B cell (primary cell): Measurements from ENCODE around the gene LCN15.

Experiments
- CTCF ChIP-seq: fragments of 200-600 bp; IDR thresholded peaks from one replicate; pipeline ENCODE4 v1.8.0; 2022; ENCODE audit warnings: antibody characterized with exemption, mild to moderate bottlenecking
- EZH2 ChIP-seq: IDR thresholded peaks from 2 replicates; pipeline ENCODE4 v1.6.1; 2012; ENCODE audit warnings: borderline replicate concordance, low read depth, mild to moderate bottlenecking, moderate library complexity, low read length; ENCODE audit not compliant: insufficient read depth, poor library complexity, severe bottlenecking

GRCh38 chr9:136786451-136786850 is 22.1 kb upstream of the LCN15 start:
- TF ChIP-seq EZH2 (no peak), CTCF (no peak)
